Tibial artery (tissue), 4 donors: ENCODE data around the gene HLA-A.
A peak's percentile ranks its signal among the peaks of the same experiment; 100 is the strongest.
"Not testable (repeated sequence)": the region's sequence is repeated elsewhere in the genome, so short reads cannot be mapped to it uniquely, and the experiment has no call there.

Experiments used
- DNase-seq, 2 donors: peaks; one replicate each; pipeline ENCODE4 v3.0.0-alpha.2; 2019
- H3K27ac ChIP-seq, 2 donors: fragments of 200-600 bp; sonication (generic) in 1 of 2; 1 replicate in 1 of 2; 2 replicates in 1 of 2; pipeline ENCODE4 v1.5.1; 2018 to 2019; ENCODE audit warnings: mild to moderate bottlenecking in 1 of 2
- H3K27me3 ChIP-seq, 2 donors: fragments of 200-600 bp; sonication (generic) in 1 of 2; one replicate each; pipeline versions ENCODE4 v1.5.1 to v1.6.0; 2016 to 2019
- H3K36me3 ChIP-seq, 3 donors: fragments of 200-600 bp; sonication (generic) in 2 of 3; one replicate each; pipeline ENCODE4 v1.5.1; 2016 to 2019; ENCODE audit warnings: mild to moderate bottlenecking in 2 of 3
- H3K4me1 ChIP-seq, 4 donors: fragments of 200-600 bp; sonication (generic) in 2 of 4; 1 replicate in 3 of 4; 2 replicates in 1 of 4; pipeline ENCODE4 v1.5.1; 2016 to 2019
- H3K4me3 ChIP-seq, 2 donors: fragments of 200-600 bp; sonication (generic) in 1 of 2; 1 replicate in 1 of 2; 2 replicates in 1 of 2; pipeline ENCODE4 v1.5.1; 2018 to 2019; ENCODE audit warnings: mild to moderate bottlenecking in 2 of 2
- H3K9me3 ChIP-seq, 3 donors: fragments of 200-600 bp; sonication (generic) in 1 of 3; one replicate each; pipeline ENCODE4 v1.5.1; 2016 to 2019
- intact Hi-C: fragments of 100-400 bp; cut with DNase I; formaldehyde crosslinking; loops from one replicate; pipeline ENCODE4 v1.15.0; 2023; ENCODE audit warnings: low total_unique reads
- TF ChIP-seq, protein P1 (sequence below), 2 experiments: fragments of 200-600 bp in 1 of 2; fragments of 450-650 bp in 1 of 2; IDR thresholded peaks; one replicate each; pipeline ENCODE4 v1.5.1; 2017 to 2019; ENCODE audit warnings: antibody characterized with exemption in 2 of 2, mild to moderate bottlenecking in 1 of 2, moderate library complexity in 1 of 2

HLA-A gene

GRCh38 chr6:29955783-29956182, 13.5 kb downstream of the HLA-A start:
- Histone ChIP-seq H3K36me3 (no peaks in the 10 kb centered on the region), H3K9me3 (no peaks in the 10 kb centered on the region), H3K27ac (no peak overlapping the region), H3K27me3 (no peaks in the 10 kb centered on the region), H3K4me3 (no peak overlapping the region), H3K4me1 (peaks cover 0 to 14% (median 0%) of the 10 kb centered on the region in 4 donors)
- no peak for DNase-seq
- intact Hi-C loops, result no loop called here
- TF ChIP-seq, protein P1, sequence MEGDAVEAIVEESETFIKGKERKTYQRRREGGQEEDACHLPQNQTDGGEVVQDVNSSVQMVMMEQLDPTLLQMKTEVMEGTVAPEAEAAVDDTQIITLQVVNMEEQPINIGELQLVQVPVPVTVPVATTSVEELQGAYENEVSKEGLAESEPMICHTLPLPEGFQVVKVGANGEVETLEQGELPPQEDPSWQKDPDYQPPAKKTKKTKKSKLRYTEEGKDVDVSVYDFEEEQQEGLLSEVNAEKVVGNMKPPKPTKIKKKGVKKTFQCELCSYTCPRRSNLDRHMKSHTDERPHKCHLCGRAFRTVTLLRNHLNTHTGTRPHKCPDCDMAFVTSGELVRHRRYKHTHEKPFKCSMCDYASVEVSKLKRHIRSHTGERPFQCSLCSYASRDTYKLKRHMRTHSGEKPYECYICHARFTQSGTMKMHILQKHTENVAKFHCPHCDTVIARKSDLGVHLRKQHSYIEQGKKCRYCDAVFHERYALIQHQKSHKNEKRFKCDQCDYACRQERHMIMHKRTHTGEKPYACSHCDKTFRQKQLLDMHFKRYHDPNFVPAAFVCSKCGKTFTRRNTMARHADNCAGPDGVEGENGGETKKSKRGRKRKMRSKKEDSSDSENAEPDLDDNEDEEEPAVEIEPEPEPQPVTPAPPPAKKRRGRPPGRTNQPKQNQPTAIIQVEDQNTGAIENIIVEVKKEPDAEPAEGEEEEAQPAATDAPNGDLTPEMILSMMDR (IDR thresholded peaks at IDR 0.05), result no peak

DNA sequence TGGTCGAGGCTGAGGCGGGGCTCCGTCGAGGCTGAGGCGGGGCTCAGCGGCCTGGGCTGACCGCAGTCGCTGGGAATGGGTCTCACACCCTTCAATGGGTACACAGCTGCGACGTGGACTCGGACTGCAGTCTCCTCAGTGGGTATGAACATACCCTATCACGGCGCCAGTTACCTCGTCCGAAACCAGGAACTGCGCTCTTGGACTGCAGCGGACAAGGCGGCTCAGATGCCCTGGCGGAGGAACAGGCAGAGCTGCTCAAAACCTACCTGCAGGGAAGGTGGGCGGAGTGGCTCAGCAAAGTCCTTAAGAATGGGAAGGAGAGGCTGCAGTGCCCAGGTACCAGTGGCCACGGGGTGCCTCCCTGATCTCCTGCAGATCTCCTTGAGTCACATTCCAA, 14.2 kb downstream of the HLA-A start:
- no peaks in the 10 kb centered on the region for H3K9me3 ChIP-seq
- no peak for DNase-seq
- H3K27ac ChIP-seq, result no peak overlapping the region
- TF ChIP-seq, protein P1 (IDR thresholded peaks at IDR 0.05), result no peak
- peaks cover 0 to 14% (median 0%) of the 10 kb centered on the region in 4 donors for H3K4me1 ChIP-seq
- no peak overlapping the region for H3K4me3 ChIP-seq
- no peaks in the 10 kb centered on the region for H3K27me3 ChIP-seq
- intact Hi-C loops, result no loop called here
- no peaks in the 10 kb centered on the region for H3K36me3 ChIP-seq

GRCh38 chr6:29958046-29958445, 15.7 kb downstream of the HLA-A start:
- no peaks in the 10 kb centered on the region for H3K9me3 ChIP-seq
- no peak overlapping the region for H3K4me3 ChIP-seq
- no peak for DNase-seq
- peaks cover 0 to 8% (median 0%) of the 10 kb centered on the region in 4 donors for H3K4me1 ChIP-seq
- H3K36me3 ChIP-seq, result no peaks in the 10 kb centered on the region
- intact Hi-C loops, result no loop called here
- no peak overlapping the region for H3K27ac ChIP-seq
- TF ChIP-seq, protein P1 (IDR thresholded peaks at IDR 0.05), result no peak
- no peaks in the 10 kb centered on the region for H3K27me3 ChIP-seq

- TF ChIP-seq, protein P1 (IDR thresholded peaks at IDR 0.05), result no peak
- no peaks in the 10 kb centered on the region for H3K36me3 ChIP-seq
- no peaks in the 10 kb centered on the region for H3K9me3 ChIP-seq
- H3K4me1 ChIP-seq, result peaks cover 0 to under 1% (median 0%) of the 10 kb centered on the region in 4 donors
- H3K27ac ChIP-seq, result no peak overlapping the region
- intact Hi-C loops, result no loop called here
- no peaks in the 10 kb centered on the region for H3K27me3 ChIP-seq
- DNase-seq, result no peak
- H3K4me3 ChIP-seq, result no peak overlapping the region
Observed at GRCh38 chr6:29958921-29959320, 16.6 kb downstream of the HLA-A start.

- Histone ChIP-seq H3K4me1 (peaks cover 0 to 6% (median 1%) of the 10 kb centered on the region in 4 donors), H3K27ac (no peak overlapping the region), H3K27me3 (no peaks in the 10 kb centered on the region), H3K36me3 (no peaks in the 10 kb centered on the region), H3K9me3 (no peaks in the 10 kb centered on the region), H3K4me3 (no peak overlapping the region)
- intact Hi-C loops, result no loop called here
- TF ChIP-seq, protein P1 (IDR thresholded peaks at IDR 0.05), result no peak
- no peak for DNase-seq
Observed at GRCh38 chr6:29959467-29959866, 17.1 kb downstream of the HLA-A start.

DNA sequence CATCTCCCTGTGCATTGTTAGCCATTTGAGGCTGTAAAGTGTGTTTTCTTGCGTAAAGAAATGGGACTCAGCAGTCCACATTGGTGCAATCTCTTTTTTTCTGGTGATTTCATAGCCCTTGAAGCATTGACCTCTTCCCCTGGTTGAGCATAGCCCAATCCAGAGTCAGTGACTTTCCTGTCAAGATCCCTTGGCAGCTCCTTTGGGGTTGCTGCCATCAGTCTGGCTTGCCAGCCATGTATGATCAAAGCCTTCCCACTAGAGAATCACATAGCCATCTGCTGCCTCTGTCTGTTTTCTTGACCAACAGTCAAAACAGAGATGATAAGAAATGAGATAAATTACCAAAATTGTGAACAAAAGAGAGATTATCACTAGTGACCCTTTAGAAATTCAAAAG, 19.6 kb downstream of the HLA-A start:
- H3K27ac ChIP-seq, result no peak overlapping the region
- intact Hi-C loops, result no loop called here
- DNase-seq, result no peak
- no peaks in the 10 kb centered on the region for H3K36me3 ChIP-seq
- H3K4me3 ChIP-seq, result no peak overlapping the region
- H3K27me3 ChIP-seq, result no peaks in the 10 kb centered on the region
- H3K9me3 ChIP-seq, result no peaks in the 10 kb centered on the region
- TF ChIP-seq, protein P1 (IDR thresholded peaks at IDR 0.05), result no peak
- H3K4me1 ChIP-seq, result peaks cover 4 to 31% (median 21%) of the 10 kb centered on the region in 4 donors

GRCh38 chr6:29963697-29964096, 21.4 kb downstream of the HLA-A start:
- DNase-seq, H3K27me3 ChIP-seq, intact Hi-C loops, H3K9me3 ChIP-seq, H3K4me3 ChIP-seq, H3K36me3 ChIP-seq: not testable (repeated sequence)
- peak overlapping the region in 1 of 2 donors; percentile 65 for H3K27ac ChIP-seq
- peaks cover 4 to 32% (median 21%) of the 10 kb centered on the region in 4 donors for H3K4me1 ChIP-seq
